ENCODE data around the gene PARD3B. TPM values are rescaled to one million over a fixed set of nuclear protein-coding genes. Genes with fewer than 3 reads are reported as not detected.

The PARD3B gene
- total and polyA plus RNA-seq, 2 of the 13 experiments (the other 11 are each of a cell fraction or from before 2014, with no cell fraction given) = 0.71 to 2.3 TPM

DNA sequence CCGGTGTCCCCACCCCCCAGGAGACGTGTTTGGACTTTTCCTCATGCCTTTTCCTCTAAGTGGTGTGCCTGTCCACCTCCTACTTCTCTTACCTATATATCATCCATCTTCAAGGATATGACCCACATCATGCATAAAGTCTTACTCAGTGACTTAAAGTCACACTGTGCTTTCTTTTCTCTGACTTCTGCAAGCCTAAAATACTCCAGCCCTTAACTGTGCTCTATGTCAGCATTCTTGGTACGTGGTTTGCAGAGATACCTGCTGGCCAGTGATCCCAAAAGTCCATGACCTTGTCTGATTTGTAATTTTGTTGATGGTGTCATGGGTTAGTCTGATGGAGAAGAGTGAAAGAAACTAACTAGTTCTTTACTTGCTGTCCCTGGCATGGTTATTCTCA lies 743.4 kb downstream of the PARD3B start (continued):
- TF ChIP-seq, protein P1, sequence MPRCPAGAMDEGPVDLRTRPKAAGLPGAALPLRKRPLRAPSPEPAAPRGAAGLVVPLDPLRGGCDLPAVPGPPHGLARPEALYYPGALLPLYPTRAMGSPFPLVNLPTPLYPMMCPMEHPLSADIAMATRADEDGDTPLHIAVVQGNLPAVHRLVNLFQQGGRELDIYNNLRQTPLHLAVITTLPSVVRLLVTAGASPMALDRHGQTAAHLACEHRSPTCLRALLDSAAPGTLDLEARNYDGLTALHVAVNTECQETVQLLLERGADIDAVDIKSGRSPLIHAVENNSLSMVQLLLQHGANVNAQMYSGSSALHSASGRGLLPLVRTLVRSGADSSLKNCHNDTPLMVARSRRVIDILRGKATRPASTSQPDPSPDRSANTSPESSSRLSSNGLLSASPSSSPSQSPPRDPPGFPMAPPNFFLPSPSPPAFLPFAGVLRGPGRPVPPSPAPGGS (CRISPR knock-in tag; IDR thresholded peaks at IDR 0.05) = no peak
- TF ChIP-seq CHD2 (IDR thresholded peaks at IDR 0.05; ENCODE audit: low read depth, low read length) = no peak
- TF ChIP-seq, protein P2, sequence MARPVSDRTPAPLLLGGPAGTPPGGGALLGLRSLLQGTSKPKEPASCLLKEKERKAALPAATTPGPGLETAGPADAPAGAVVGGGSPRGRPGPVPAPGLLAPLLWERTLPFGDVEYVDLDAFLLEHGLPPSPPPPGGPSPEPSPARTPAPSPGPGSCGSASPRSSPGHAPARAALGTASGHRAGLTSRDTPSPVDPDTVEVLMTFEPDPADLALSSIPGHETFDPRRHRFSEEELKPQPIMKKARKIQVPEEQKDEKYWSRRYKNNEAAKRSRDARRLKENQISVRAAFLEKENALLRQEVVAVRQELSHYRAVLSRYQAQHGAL (CRISPR knock-in tag; IDR thresholded peaks at IDR 0.05; ENCODE audit: not compliant biosample characterization) = no peak

DNA sequence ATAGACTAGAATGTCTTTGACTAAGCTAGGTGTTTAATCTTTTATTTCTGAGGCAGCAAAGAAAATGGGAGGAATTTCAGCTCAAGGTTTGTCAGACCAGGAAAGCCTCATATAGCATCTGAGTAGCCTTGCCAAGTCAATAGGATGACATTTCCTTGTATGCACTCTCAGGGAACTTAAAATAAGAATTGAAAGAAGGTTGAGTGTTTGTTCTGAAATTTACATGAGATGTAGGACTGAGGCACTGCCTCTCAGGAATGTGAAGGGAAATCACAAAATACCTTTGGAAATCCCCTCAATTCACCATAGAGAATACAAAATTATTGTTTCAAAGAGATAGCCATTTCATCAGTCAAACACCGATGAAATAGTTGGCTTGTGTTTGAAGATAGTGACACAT lies 745.0 kb downstream of the PARD3B start:
- H3K4me1 ChIP-seq (ENCODE audit: insufficient read depth, low read length) = no peaks in the 10 kb centered on the region
- H3K9me3 ChIP-seq (ENCODE audit: low read length) = no peaks in the 10 kb centered on the region; the same call in 1 of the 2 replicates
- no peaks in the 10 kb centered on the region for H4K20me1 ChIP-seq (ENCODE audit: insufficient read depth, low read length)
- TF ChIP-seq GPN1 (CRISPR knock-in tag; IDR thresholded peaks at IDR 0.05; ENCODE audit: borderline replicate concordance) (no peak), U2AF1 (optimal IDR thresholded peaks at IDR 0.05; ENCODE audit: low read depth, low read length) (no peak), MTA3 (CRISPR knock-in tag; IDR thresholded peaks at IDR 0.05) (no peak), MBNL3 (CRISPR knock-in tag; conservative IDR thresholded peaks at IDR 0.05) (no peak), BHLHE40 (IDR thresholded peaks at IDR 0.05; ENCODE audit: low read length) (no peak), MZF1 (CRISPR knock-in tag; IDR thresholded peaks at IDR 0.05; ENCODE audit: borderline replicate concordance) (no peak), ZNF614 (CRISPR knock-in tag; IDR thresholded peaks at IDR 0.05; ENCODE audit: borderline replicate concordance) (no peak), MAFF (IDR thresholded peaks at IDR 0.05; ENCODE audit: low read depth, low read length) (no peak)
- TF ChIP-seq, protein P3, sequence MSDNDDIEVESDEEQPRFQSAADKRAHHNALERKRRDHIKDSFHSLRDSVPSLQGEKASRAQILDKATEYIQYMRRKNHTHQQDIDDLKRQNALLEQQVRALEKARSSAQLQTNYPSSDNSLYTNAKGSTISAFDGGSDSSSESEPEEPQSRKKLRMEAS (IDR thresholded peaks at IDR 0.05) = no peak
- TF ChIP-seq, protein P4, sequence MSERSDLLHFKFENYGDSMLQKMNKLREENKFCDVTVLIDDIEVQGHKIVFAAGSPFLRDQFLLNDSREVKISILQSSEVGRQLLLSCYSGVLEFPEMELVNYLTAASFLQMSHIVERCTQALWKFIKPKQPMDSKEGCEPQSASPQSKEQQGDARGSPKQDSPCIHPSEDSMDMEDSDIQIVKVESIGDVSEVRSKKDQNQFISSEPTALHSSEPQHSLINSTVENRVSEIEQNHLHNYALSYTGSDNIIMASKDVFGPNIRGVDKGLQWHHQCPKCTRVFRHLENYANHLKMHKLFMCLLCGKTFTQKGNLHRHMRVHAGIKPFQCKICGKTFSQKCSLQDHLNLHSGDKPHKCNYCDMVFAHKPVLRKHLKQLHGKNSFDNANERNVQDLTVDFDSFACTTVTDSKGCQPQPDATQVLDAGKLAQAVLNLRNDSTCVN (CRISPR knock-in tag; IDR thresholded peaks at IDR 0.05; ENCODE audit: borderline replicate concordance) = no peak
- TF ChIP-seq, protein P5, sequence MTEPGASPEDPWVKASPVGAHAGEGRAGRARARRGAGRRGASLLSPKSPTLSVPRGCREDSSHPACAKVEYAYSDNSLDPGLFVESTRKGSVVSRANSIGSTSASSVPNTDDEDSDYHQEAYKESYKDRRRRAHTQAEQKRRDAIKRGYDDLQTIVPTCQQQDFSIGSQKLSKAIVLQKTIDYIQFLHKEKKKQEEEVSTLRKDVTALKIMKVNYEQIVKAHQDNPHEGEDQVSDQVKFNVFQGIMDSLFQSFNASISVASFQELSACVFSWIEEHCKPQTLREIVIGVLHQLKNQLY (CRISPR knock-in tag; IDR thresholded peaks at IDR 0.05) = no peak
- ChIA-PET CTCF (ENCODE audit: low intra/inter-chr PET ratio, low total read pairs) (no interaction called here), POLR2A (no interaction called here)
- DNase-seq (ENCODE audit: low spot score) (no peak), FAIRE-seq (no peak), ATAC-seq (no peak)
- in situ Hi-C loops (cut with HindIII; ENCODE audit: extremely low pct_ligation_motif_present, low pct_unique_long_range_greater_than_20kb) = no loop called here
- no TSS peak for BruUV-seq (replicated peaks)
- no peak overlapping the region for H3K9ac ChIP-seq (ENCODE audit: insufficient read depth, low read depth, low read length)
- no peak overlapping the region for H3K4me3 ChIP-seq (replicated peaks in 1 of 3; ENCODE audit: insufficient read depth in 1 of 3, low read depth in 2 of 3, low read length in 3 of 3)
- H2AFZ ChIP-seq (ENCODE audit: low read length) = no peak overlapping the region
- WGBS (ENCODE audit: low lambda C conversion rate) = 84% methylated on average over 1 of the region's 1 CpG
- intact Hi-C loops (cut with micrococcal nuclease; ENCODE audit: unreplicated experiment) = no loop called here
- no peak overlapping the region for H3K27ac ChIP-seq (ENCODE audit: extremely low read length, insufficient read depth, low read length)
- no peaks in the 10 kb centered on the region for H3K36me3 ChIP-seq (replicated peaks in 1 of 2; ENCODE audit: control insufficient read depth in 1 of 2, insufficient read depth in 2 of 2, low read length in 2 of 2)
- no peak overlapping the region for H3K4me2 ChIP-seq (ENCODE audit: low read depth, low read length)
- H3K79me2 ChIP-seq (ENCODE audit: insufficient read depth, low read length) = no peaks in the 10 kb centered on the region
- H3K27me3 ChIP-seq (ENCODE audit: control insufficient read depth in 1 of 2, insufficient read depth in 2 of 2, low read length in 2 of 2) = no peaks in the 10 kb centered on the region

Data from HepG2 (cell line).